CD14-positive monocyte (primary cell): Measurements from ENCODE around the gene PSD4. TPM values are rescaled to one million over a fixed set of nuclear protein-coding genes. Genes with fewer than 3 reads are reported as not detected.

ENCODE experiments used
- DNase-seq, 3 donors: peaks; one replicate each; pipeline ENCODE4 v3.0.0-alpha.2; 2011 to 2022
- H2AFZ ChIP-seq: 2 replicates; pipeline ENCODE4 v1.6.0; 2012; ENCODE audit warnings: mild to moderate bottlenecking, low read depth, low read length, inconsistent platforms; ENCODE audit not compliant: insufficient read depth, poor library complexity, severe bottlenecking
- H3K27ac ChIP-seq, 2 donors: 1 replicate in 1 of 2; 2 replicates in 1 of 2; pipeline ENCODE4 v1.5.1; 2012 to 2013; ENCODE audit warnings: low read length in 2 of 2, control low read depth in 1 of 2, inconsistent platforms in 1 of 2, low read depth in 1 of 2, mild to moderate bottlenecking in 1 of 2
- H3K27me3 ChIP-seq, 2 donors: one replicate each; pipeline versions ENCODE4 v1.6.0 to v1.6.1; 2011 to 2013; ENCODE audit warnings: low read length in 2 of 2; ENCODE audit not compliant: control insufficient read depth in 2 of 2, insufficient read depth in 2 of 2
- H3K36me3 ChIP-seq, 2 donors: replicated peaks in 1 of 2; 1 replicate in 1 of 2; 2 replicates in 1 of 2; pipeline versions ENCODE4 v1.5.1 to v1.6.1; 2012 to 2013; ENCODE audit warnings: low read length in 2 of 2, control low read depth in 1 of 2, inconsistent platforms in 1 of 2, mild to moderate bottlenecking in 1 of 2; ENCODE audit not compliant: insufficient read depth in 2 of 2, control insufficient read depth in 1 of 2
- H3K4me1 ChIP-seq, 2 donors: 1 replicate in 1 of 2; 2 replicates in 1 of 2; pipeline versions ENCODE4 v1.5.1 to v1.6.1; 2012 to 2013; ENCODE audit warnings: low read length in 2 of 2, control low read depth in 1 of 2, inconsistent platforms in 1 of 2, mild to moderate bottlenecking in 1 of 2, moderate library complexity in 1 of 2; ENCODE audit not compliant: insufficient read depth in 2 of 2, control insufficient read depth in 1 of 2
- H3K4me2 ChIP-seq: replicated peaks from 2 replicates; pipeline ENCODE3; 2012; ENCODE audit warnings: low read length, moderate library complexity, mild to moderate bottlenecking; ENCODE audit not compliant: poor library complexity, severe bottlenecking; ENCODE audit errors: extremely low read depth
- H3K4me3 ChIP-seq, 3 experiments: fragments of 200-600 bp in 1 of 3; sonication (generic) in 1 of 3; replicated peaks in 1 of 3; 1 replicate in 2 of 3; 2 replicates in 1 of 3; pipeline ENCODE4 v1.5.1; 2011 to 2013; ENCODE audit warnings: low read length in 3 of 3, mild to moderate bottlenecking in 3 of 3, control low read depth in 2 of 3, low read depth in 2 of 3, inconsistent platforms in 1 of 3, moderate library complexity in 1 of 3
- H3K79me2 ChIP-seq: 2 replicates; pipeline ENCODE4 v1.6.0; 2012; ENCODE audit warnings: mild to moderate bottlenecking, control low read depth, inconsistent platforms, low read length, moderate library complexity; ENCODE audit not compliant: insufficient read depth
- H3K9ac ChIP-seq: 2 replicates; pipeline ENCODE4 v1.6.0; 2017; ENCODE audit warnings: low read length, mild to moderate bottlenecking; ENCODE audit not compliant: insufficient read depth, poor library complexity, severe bottlenecking
- H3K9me3 ChIP-seq, 2 donors: replicated peaks in 1 of 2; 1 replicate in 1 of 2; 2 replicates in 1 of 2; pipeline versions ENCODE4 v1.5.1 to v1.6.1; 2012 to 2013; ENCODE audit warnings: low read length in 2 of 2, control low read depth in 1 of 2; ENCODE audit not compliant: control insufficient read depth in 1 of 2, insufficient read depth in 1 of 2
- H4K20me1 ChIP-seq: 2 replicates; pipeline ENCODE4 v1.6.0; 2012; ENCODE audit warnings: mild to moderate bottlenecking, low read length, control low read depth, moderate library complexity; ENCODE audit not compliant: insufficient read depth
- H3K27ac Mint-ChIP-seq, 7 donors: one replicate each; pipeline ENCODE4 v1.8.0; 2020; ENCODE audit warnings: mild to moderate bottlenecking in 7 of 7, mixed read lengths in 7 of 7, moderate library complexity in 6 of 7, inconsistent platforms in 2 of 7
- H3K27me3 Mint-ChIP-seq, 3 donors: one replicate each; pipeline ENCODE4 v1.8.0; 2021 to 2022; ENCODE audit warnings: low read depth in 3 of 3, mild to moderate bottlenecking in 3 of 3, mixed read lengths in 3 of 3, moderate library complexity in 3 of 3, inconsistent platforms in 1 of 3
- H3K36me3 Mint-ChIP-seq, 2 donors: one replicate each; pipeline ENCODE4 v1.8.0; 2020; ENCODE audit warnings: mixed read lengths in 2 of 2, inconsistent platforms in 1 of 2, mild to moderate bottlenecking in 1 of 2
- H3K4me1 Mint-ChIP-seq: one replicate; pipeline ENCODE4 v1.8.0; 2020; ENCODE audit warnings: mild to moderate bottlenecking, mixed read lengths
- H3K4me3 Mint-ChIP-seq, 2 donors: one replicate each; pipeline ENCODE4 v1.8.0; 2020; ENCODE audit warnings: mild to moderate bottlenecking in 2 of 2, mixed read lengths in 2 of 2, moderate library complexity in 1 of 2
- H3K9me3 Mint-ChIP-seq, 7 donors: one replicate each; pipeline ENCODE4 v1.8.0; 2020 to 2022; ENCODE audit warnings: mixed read lengths in 7 of 7, mild to moderate bottlenecking in 6 of 7, moderate library complexity in 6 of 7, inconsistent platforms in 2 of 7
- WGBS: methylation state at CpG from one replicate; pipeline ENCODE4 v1.1.5; 2013; ENCODE audit warnings: missing lambda C conversion rate; ENCODE audit not compliant: insufficient coverage; 5-methylcytosine and 5-hydroxymethylcytosine counted together
- intact Hi-C, 2 donors: fragments of 100-400 bp; cut with micrococcal nuclease; formaldehyde crosslinking; loops; one replicate each; pipeline versions ENCODE4 v1.15.0 to v1.15.1; 2023
- polyA plus RNA-seq, 3 donors: library from polyadenylated mRNA; depleted of rRNA in 1 of 3; unstranded in 2 of 3; stranded (reverse) in 1 of 3; fragments of 300-500 nt in 2 of 3; fragments of >200 nt in 1 of 3; fragmentation: Illumina TruSeq in 2 of 3; gene quantifications; 1 replicate in 2 of 3; 2 replicates in 1 of 3; pipeline ENCODE4 v1.2.3, GENCODE V29; 2012 to 2021
- TF ChIP-seq, protein P1 (sequence below): fragments of 200-600 bp; IDR thresholded peaks from one replicate; pipeline ENCODE4 v1.8.0; 2022; ENCODE audit warnings: antibody characterized with exemption, mild to moderate bottlenecking

Gene PSD4
- polyA plus RNA-seq, 3 donors, result 11.0 to 47.0 (median 18.2) TPM

DNA sequence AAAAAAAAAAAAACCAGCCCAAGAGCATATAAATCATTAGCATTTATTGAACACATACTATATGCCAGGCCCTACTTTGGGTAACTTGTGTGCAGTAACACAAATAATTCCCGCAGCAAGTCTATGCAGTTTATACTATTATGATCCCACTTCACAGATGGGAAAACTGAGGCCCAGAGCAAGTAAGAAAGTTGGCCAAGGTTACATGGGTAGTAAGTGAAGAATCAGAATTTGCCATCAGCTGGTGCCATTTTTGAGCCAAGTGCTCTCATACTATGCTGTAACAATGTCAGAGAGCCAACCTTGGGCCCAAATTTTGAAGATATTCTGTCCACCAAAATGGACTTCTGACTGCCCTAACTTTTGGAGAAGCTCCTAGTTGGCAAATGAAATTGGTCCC is 13.5 kb upstream of the PSD4 start:
- Histone ChIP-seq H4K20me1 (no peaks in the 10 kb centered on the region), H3K79me2 (no peaks in the 10 kb centered on the region), H3K4me2 (no peak overlapping the region), H3K9me3 (no peaks in the 10 kb centered on the region), H3K36me3 (no peaks in the 10 kb centered on the region), H2AFZ (no peak overlapping the region), H3K9ac (no peak overlapping the region), H3K4me1 (peaks cover 6 to 13% of the 10 kb centered on the region in 2 donors), H3K27me3 (peaks cover 7 to 18% of the 10 kb centered on the region in 2 donors), H3K27ac (no peak overlapping the region), H3K4me3 (no peak overlapping the region)
- Mint-ChIP-seq H3K4me3 (no peak overlapping the region), H3K36me3 (peaks cover 0 to 7% of the 10 kb centered on the region in 2 donors), H3K4me1 (peaks cover 14% of the 10 kb centered on the region), H3K27ac (no peak overlapping the region), H3K27me3 (peaks cover 10 to 17% (median 16%) of the 10 kb centered on the region in 3 donors), H3K9me3 (peaks cover 0 to 2% (median 0%) of the 10 kb centered on the region in 7 donors)
- DNase-seq, result no peak
- no CpG with 5 or more reads among the region's 1 CpG for WGBS
- intact Hi-C loops, result no loop called here
- TF ChIP-seq, protein P1, sequence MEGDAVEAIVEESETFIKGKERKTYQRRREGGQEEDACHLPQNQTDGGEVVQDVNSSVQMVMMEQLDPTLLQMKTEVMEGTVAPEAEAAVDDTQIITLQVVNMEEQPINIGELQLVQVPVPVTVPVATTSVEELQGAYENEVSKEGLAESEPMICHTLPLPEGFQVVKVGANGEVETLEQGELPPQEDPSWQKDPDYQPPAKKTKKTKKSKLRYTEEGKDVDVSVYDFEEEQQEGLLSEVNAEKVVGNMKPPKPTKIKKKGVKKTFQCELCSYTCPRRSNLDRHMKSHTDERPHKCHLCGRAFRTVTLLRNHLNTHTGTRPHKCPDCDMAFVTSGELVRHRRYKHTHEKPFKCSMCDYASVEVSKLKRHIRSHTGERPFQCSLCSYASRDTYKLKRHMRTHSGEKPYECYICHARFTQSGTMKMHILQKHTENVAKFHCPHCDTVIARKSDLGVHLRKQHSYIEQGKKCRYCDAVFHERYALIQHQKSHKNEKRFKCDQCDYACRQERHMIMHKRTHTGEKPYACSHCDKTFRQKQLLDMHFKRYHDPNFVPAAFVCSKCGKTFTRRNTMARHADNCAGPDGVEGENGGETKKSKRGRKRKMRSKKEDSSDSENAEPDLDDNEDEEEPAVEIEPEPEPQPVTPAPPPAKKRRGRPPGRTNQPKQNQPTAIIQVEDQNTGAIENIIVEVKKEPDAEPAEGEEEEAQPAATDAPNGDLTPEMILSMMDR, result no peak

DNA sequence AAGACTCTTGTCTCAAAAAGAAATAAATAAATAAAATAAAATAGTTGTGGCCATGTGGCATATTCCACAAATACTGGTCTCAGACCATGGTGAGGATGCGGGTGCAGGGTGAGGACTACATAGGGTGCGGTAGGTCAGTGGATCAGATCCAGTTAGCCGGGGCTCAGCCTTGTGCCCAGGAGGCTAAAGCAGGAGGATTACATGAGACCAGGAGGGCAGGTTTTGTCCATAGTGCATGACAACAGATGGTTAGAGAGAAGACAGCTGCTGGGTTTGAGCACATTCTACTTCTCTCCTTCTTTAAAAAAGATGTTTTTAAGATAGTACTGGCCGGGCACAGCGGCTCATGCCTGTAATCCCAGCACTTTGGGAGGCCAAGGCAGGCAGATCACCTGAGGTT is 12.8 kb upstream of the PSD4 start:
- 100% methylated on average over 4 of the region's 5 CpGs for WGBS
- peaks cover 8 to 16% (median 15%) of the 10 kb centered on the region in 3 donors for H3K27me3 Mint-ChIP-seq
- Histone ChIP-seq H3K4me1 (peaks cover 6 to 13% of the 10 kb centered on the region in 2 donors), H3K9ac (no peak overlapping the region), H3K79me2 (no peaks in the 10 kb centered on the region), H2AFZ (no peak overlapping the region), H4K20me1 (no peaks in the 10 kb centered on the region), H3K27me3 (peaks cover 7 to 18% of the 10 kb centered on the region in 2 donors), H3K36me3 (no peaks in the 10 kb centered on the region), H3K27ac (no peak overlapping the region), H3K9me3 (no peaks in the 10 kb centered on the region), H3K4me3 (no peak overlapping the region), H3K4me2 (no peak overlapping the region)
- peak overlapping the region in 1 of 7 donors; percentile 25 for H3K27ac Mint-ChIP-seq
- H3K36me3 Mint-ChIP-seq, result peaks cover 0 to 7% of the 10 kb centered on the region in 2 donors
- intact Hi-C loops, result no loop called here
- H3K9me3 Mint-ChIP-seq, result peaks cover 0 to 2% (median 0%) of the 10 kb centered on the region in 7 donors
- TF ChIP-seq, protein P1, result no peak
- H3K4me3 Mint-ChIP-seq, result no peak overlapping the region
- no peak for DNase-seq
- peaks cover 14% of the 10 kb centered on the region for H3K4me1 Mint-ChIP-seq
